Neural progenitor cell (in vitro differentiated cells): ENCODE data around the gene COL25A1.

Source experiments
- EZH2 ChIP-seq: fragments of 200-600 bp; sonication (generic); IDR thresholded peaks from 2 replicates; pipeline ENCODE4 v1.6.1; 2017; ENCODE audit warnings: antibody characterized with exemption, mild to moderate bottlenecking, moderate library complexity
- TF ChIP-seq, protein P1 (sequence below): fragments of 200-600 bp; sonication (generic); IDR thresholded peaks from 2 replicates; pipeline ENCODE4 v1.5.1; 2017; ENCODE audit warnings: antibody characterized with exemption, mild to moderate bottlenecking

DNA sequence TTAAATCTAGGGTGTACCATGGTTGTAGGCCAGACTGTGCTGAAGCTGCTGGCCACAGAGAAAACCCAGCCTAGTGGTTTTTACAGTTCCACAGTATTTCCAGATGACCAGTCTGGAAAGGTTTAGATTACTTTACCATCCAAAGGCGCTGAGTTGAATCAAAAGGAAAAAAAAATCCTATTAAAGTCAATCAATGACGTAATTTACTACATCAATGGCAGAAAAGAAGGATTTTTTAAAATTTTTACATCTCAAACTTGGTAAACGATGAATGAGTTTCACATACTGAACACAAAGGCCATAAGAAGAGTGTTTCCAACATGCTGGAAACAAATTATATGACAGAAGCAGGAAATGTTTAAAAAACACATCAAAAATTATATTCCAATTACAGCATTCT, 409.0 kb downstream of the COL25A1 start:
- TF ChIP-seq, protein P1, sequence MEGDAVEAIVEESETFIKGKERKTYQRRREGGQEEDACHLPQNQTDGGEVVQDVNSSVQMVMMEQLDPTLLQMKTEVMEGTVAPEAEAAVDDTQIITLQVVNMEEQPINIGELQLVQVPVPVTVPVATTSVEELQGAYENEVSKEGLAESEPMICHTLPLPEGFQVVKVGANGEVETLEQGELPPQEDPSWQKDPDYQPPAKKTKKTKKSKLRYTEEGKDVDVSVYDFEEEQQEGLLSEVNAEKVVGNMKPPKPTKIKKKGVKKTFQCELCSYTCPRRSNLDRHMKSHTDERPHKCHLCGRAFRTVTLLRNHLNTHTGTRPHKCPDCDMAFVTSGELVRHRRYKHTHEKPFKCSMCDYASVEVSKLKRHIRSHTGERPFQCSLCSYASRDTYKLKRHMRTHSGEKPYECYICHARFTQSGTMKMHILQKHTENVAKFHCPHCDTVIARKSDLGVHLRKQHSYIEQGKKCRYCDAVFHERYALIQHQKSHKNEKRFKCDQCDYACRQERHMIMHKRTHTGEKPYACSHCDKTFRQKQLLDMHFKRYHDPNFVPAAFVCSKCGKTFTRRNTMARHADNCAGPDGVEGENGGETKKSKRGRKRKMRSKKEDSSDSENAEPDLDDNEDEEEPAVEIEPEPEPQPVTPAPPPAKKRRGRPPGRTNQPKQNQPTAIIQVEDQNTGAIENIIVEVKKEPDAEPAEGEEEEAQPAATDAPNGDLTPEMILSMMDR = no peak
- TF ChIP-seq EZH2 = no peak
